ENCODE results near the gene TEX38.
"Not testable (repeated sequence)": the region's sequence is repeated elsewhere in the genome, so short reads cannot be mapped to it uniquely, and the experiment has no call there.

TEX38 gene

DNA sequence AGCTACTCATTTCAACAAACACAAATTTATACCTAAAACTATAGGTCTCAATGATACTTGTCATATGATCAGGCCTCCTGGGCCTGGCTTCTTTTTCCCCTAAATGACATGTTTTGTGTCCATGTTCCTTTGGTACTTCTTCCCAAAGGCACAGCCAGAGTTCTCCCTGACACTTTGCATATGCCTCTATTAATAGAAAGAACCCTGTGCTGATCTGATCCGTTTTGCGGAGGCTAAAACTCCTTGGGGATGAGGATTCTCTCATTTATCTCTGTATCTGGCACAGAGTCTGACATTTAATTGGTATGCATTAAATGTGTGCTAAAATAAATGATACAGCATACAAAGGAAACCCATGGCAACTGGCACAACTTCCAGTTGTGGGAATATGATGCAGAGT, 15.0 kb upstream of the TEX38 start:
- DNase-seq: no peak

GRCh38 chr1:46657775-46658174, 13.9 kb upstream of the TEX38 start:
- DNase-seq: no peak

GRCh38 chr1:46659307-46659870, 12.3 kb upstream of the TEX38 start:
- no peak for DNase-seq

DNA sequence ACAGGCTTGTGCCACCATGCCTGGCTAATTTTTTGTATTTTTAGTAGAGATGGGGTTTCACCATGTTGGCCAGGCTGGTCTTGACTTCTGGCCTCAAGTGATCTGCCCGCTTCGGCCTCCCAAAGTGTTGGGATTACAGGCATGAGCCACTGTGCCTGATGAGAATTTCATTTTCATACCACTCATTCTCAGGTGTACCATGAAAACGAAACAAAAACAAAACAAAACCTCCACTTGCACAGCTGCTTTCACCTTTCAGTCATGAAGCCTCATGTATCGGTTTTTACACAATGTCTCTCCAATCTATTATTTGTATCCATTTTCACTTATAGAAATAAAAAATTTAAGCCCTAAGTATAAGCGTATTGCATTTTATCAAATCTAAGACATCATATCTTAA, 11.5 kb upstream of the TEX38 start:
- DNase-seq: not testable (repeated sequence)

- DNase-seq: not testable (repeated sequence)
These were observed 8.7 kb upstream of the TEX38 start for GRCh38 chr1:46662919-46663318.

DNA sequence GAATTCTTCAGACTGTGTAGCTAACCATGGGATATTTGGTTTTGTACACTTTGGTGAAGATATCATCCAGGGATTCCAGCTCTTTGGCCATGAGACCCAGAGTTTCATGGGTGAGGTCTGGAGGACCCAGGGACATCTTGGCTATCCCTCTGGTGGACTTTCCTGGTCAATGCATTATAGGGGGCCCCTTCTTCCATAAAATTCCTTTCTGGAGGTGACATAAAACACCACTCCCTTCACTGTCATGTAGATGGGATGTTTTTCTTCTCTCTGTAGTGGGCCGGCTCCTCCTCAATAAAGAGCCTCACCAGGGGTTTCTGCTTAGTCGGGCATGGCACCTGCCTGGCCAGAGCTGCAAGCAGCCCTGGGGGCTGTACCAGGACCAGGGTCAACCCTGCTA, 5.7 kb upstream of the TEX38 start:
- no peak for DNase-seq

DNA sequence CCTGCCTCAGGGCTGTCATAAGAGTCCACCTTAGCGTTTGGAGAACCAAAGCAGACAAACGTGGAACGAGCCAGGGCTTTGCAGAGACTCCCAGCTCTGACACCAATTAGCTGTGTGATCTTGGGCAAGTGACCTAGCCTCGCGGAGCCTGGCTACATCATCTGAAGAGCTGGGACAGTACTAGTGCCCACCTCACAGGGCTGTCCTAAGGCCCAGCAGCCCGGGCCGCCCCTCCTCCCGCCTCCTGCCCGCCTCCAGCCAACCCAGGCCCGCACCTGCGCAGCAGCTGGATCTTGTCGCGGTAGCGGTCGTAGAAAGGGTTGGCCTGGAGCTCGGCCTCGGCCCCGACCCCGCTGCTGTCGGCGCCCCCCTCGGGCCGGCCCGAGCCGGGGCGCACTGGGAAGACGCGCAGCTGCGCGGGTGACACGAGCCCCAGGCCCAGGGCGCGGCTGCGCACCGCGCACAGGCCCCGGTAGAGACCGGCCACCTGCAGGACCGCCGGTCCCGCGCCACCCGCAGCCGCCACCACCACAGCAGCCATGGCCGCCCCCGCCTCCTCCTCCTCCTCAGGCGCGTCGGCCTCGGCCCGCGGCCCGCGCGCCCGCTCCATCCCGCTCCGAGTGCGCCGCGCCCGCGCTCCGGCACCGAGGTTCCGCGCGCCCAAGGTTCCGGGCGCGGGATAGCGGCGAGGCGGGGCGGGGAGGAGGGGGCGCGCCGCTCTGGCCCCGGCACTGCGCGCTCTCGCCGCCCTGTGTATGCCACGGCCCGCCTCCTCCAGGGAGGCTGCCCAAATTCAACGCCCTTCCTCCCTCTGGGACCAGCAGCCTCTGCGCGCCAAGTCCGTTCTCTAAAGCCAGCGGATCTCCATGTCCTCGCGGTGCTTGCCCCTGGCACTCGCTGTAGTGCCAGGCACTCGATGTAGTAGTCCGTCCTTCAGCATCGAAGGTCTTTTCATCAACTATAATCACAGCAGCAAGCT, 3.6 kb upstream of the TEX38 start, which contains the start of gene ATPAF1:
Gene ATPAF1, minus strand, starts transcription at position 583 of the 979 bp plus-strand sequence. Its CDS starts 42 bp downstream, at position 541.
- peak; percentile 56 to 67 for DNase-seq

- DNase-seq: no peak
These were observed 1.5 kb upstream of the TEX38 start for GRCh38 chr1:46670134-46670533.

GRCh38 chr1:46672696-46673095, 1.0 kb downstream of the TEX38 start:
- no peak for DNase-seq

GRCh38 chr1:46673749-46674182, 2.1 kb downstream of the TEX38 start:
- peak; percentile 11 to 20 for DNase-seq

DNA sequence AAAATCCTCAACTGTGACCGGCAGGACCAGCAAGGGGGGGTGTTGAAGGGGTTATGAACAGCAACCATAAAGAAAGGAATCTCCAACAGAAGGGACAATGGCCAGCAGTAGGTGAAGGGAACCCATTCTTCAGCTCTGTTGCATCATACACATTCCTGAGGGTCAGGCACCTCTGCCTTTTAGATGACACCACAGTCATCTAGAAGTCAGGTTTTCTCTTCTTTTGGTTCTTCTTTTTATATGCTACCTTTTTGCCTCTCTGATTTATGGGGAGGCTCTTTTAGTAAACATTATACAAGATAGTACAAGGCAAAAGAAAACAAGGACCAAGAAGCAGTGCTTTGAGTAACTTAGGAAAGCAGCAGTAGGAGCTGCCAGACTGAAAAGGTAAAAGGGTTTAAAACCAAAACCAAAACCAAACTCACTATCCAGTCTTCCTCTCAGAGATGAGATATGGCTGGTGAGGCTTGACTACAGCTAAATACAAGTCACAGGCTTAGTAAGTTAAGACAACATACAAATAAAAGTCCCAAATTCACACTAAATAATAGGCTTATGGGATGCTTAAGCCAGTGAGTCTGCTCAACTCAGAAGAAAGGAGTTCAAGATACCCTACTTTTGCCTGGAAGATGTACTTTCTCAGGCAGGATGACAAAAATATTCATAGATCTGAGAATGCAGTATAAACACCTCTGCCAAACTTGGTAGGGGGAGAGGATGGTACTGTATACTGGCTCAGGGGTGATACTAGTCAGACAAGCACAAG, 4.1 kb downstream of the TEX38 start:
- DNase-seq: no peak

DNA sequence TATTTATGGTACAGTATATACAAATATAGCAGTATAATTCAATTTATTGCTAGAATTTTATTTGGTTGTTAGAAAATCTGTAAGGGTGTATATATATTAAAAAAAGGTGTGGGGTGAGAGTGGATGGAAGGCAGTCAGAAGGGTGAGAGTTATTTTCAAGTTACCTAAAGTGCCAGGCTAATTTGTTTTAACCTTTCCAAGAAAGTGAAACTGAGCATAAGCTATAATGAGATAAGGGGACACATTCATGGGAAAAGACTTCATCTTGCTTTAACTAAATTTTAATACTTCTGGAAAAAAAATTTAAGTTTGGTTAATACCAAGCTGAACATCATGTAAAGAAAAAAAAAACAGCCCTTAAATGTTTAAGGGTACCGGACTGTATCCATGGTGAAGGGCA, 4.9 kb downstream of the TEX38 start:
- no peak for DNase-seq

- DNase-seq: no peak
These were observed 5.7 kb downstream of the TEX38 start for GRCh38 chr1:46677339-46677738.

DNA sequence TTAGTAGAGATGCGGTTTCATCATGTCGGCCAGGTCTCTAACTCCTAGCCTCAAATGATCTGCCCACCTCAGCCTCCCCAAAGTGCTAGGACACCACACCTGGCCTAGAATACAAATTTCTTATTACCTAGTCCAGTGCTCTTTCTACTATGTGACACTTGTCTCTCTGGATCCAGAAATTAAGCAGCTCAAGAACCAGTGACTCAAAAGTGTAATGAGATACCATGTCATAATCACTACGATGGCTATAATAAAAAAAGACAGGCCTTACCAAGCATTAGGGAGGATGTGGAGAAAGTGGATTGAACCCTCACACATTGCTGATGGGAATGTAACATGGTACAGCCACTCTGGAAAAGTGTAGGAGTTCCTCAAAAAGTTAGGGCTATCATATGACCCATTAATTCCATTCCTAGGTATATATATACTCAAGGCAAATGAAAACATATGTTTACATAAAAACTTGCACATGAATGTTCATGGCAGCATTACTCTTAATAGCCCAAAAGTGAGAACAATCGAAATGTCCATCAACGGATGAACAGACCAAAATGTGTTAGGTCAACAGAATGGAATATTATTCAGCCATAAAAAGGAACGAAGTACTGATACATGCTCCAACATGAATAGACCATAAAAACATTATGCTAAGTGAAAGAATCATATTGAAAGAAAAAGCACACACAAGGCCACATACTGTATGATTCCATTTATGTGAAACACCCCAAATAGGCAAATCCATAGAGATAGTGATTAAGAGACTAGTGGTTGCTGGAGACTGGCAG, 8.3 kb downstream of the TEX38 start:
- DNase-seq: no peak

DNA sequence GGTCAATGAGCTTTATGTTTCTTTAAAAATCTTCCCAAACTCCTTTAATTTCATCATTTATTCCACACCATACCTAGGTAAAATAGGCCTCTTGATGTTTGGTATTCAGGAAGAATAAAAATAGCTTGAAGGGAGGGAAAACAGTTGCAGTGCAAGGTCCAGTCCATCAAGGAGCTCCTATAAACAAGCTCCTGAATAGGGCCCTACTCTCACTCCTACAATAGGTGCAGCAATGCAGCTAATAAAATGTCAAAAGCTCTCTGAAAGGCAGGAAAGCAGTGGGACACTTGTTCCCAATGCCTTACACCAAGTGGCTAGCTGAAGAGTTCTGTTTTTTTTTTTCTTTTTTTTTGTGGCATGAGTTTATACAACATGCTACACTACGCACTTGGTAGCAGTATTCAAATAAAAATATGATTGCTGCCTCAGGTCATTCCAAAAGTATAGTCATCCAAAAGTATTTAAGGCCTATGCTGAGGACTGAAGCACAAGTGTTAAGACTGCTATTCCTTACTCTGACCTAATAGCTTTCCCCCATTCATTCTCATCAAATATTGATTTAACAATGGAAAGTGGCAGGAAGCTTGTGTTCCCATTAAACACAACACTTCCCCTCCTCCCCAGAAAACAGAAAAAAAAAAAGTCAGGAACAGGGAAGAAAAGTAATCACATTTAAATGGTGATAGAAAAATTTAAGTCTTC, 9.8 kb downstream of the TEX38 start:
- no peak for DNase-seq

GRCh38 chr1:46682064-46682463, 10.4 kb downstream of the TEX38 start:
- DNase-seq: no peak

DNA sequence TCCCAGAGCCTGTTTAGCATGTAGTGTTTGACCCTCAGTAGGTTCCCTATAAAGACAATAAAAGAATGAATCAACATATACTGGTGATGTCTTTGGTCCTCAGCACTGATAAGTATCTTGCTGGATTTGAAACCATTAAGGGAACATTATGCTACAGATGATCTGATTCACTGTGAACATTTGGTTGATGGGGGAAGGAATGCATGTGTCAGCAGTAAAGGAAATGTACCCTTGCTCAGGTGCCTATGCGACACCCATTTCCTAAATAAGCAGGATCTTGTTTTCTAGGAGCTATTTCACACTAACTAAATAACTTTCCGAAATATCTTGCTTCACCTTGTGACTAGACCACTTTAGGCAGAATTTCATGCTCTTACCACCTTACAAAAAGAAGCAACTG, 13.0 kb downstream of the TEX38 start:
- no peak for DNase-seq

DNA sequence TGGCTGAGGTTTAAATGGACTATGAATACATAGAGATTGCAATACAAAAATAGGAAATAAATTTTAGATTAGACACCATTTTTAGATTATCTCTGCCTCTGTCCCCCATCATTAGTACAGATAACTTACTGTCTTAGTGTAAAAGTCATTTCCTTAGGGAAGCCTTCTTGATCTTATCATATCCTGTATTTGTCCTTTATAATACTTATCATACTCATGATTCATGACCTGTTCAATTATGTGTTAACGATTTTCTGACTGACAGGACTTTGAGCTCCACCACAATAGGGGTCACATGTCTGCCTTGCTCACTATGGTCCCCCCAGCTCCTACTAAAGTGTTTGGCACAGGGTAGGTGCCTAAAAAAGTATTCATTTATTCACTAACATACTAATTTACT, 14.6 kb downstream of the TEX38 start:
- DNase-seq: no peak

DNA sequence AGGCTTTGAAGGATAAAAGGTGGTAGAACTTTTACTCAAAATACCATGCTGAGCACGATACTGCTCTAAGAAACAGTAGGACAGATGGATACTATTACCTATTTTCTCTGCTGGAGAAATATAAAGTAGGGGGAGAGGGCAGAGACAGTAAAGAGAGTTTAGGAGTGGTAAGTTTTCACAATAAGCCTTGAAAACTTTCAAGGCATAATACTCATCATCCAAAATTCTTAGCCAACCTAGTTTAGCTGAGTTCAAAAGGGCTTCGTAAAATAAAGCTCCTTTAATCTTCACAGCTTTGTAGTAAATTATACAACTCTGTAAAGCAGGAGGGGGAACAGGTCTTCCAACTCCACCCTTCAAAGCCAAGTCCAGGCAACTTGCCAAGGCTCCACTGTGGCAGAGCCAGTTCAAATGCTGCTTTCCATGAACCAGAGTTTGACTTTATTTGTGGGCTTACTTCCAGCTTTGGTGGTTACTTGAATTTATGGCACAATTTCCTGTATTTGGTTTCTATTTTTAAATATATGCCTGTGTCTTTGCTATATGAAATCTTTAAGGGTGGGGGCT, 15.5 kb downstream of the TEX38 start:
- DNase-seq: no peak

DNA sequence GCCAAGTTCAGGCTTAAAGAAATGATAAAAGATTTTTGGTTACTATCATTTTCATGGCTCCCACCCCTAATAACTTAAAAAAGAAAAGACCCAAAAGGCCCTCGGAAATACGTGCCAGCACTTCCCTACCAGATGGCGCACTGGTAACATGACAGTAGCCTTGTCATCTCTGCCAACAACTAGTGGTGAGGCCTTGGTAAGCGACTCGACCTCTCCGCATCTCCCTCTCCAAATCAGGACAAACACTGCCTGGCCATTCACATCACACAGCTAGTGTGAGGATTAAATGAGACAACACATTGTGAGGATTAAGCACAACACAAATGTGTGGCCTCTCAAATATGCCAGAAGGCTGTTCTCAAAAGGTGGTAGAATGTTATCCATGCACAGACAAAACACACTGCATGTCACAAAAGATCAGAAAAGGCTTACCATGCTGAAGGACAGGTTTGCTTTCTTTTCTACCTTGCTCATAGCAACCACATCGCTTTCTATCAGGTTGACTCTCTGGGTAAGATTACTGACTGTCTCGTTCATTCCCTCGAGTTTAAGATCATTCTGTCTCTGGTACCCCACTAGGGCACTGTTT, 16.4 kb downstream of the TEX38 start:
- no peak for DNase-seq

DNA sequence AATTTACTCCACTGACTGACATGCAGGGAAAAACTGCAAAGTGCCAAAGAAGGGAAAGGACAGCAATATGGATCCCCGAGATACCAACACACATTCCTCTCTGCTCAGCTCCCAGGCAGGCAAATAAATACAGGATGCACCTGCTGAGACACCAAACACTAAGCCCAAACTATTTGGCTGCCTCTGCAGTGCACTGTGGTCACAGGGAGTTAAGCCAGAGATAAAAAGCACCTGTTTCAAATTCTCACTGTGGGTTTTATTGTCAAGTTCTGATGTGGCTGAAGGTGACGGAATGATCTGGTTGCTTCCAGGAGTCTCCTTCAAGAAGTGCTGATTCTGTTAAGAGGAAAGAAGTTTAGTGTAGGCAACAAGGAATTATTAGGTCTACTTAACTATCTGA, 17.7 kb downstream of the TEX38 start:
- no peak for DNase-seq
